OCI-LY7 (cell line): ENCODE measurements around the gene LAMTOR2. TPM values are rescaled to one million over a fixed set of nuclear protein-coding genes. Genes with fewer than 3 reads are reported as not detected.

Experiments used
- BruUV-seq: library from RNA; stranded (reverse); fragments of 400-500 nt; replicated peaks from 2 replicates; lab custom pipeline; 2021; lab: Mats Ljungman, UMichigan
- CTCF ChIA-PET: fragments of 300-600 bp; sonication (Branson Sonifier 250); formaldehyde crosslinking; loops from one replicate; lab custom pipeline; 2022; ENCODE audit warnings: antibody characterized with exemption; ENCODE audit not compliant: unreplicated experiment; lab: Charles Lee
- POLR2A ChIA-PET: fragments of 300-600 bp; sonication (Branson Sonifier 250); formaldehyde crosslinking; loops from one replicate; lab custom pipeline; 2022; ENCODE audit warnings: antibody characterized with exemption; lab: Charles Lee
- DNase-seq: peaks from one replicate; pipeline ENCODE4 v3.0.0-alpha.2; 2015; ENCODE audit warnings: low spot score
- H2AFZ ChIP-seq: fragments of 200-600 bp; sonication (generic), shearing (Covaris generic); 2 replicates; pipeline ENCODE4 v1.6.1; 2014; ENCODE audit warnings: mild to moderate bottlenecking, antibody characterized with exemption, low read length, moderate library complexity
- H3K27ac ChIP-seq: fragments of 200-600 bp; sonication (generic); 2 replicates; pipeline ENCODE4 v1.5.1; 2014; ENCODE audit warnings: mixed run types, low read depth, mild to moderate bottlenecking, moderate library complexity, low read length, inconsistent platforms; ENCODE audit not compliant: poor library complexity, severe bottlenecking
- H3K36me3 ChIP-seq: fragments of 200-600 bp; sonication (generic); 2 replicates; pipeline ENCODE4 v1.6.1; 2014; ENCODE audit warnings: mild to moderate bottlenecking, antibody characterized with exemption, low read length, moderate library complexity, mixed read lengths; ENCODE audit not compliant: insufficient read depth
- H3K4me1 ChIP-seq: fragments of 200-600 bp; sonication (generic); 2 replicates; pipeline ENCODE4 v1.5.1; 2014; ENCODE audit warnings: mild to moderate bottlenecking, low read length; ENCODE audit not compliant: insufficient read depth, poor library complexity, severe bottlenecking
- H3K4me2 ChIP-seq: fragments of 200-600 bp; sonication (generic); 2 replicates; pipeline ENCODE4 v1.6.1; 2014; ENCODE audit warnings: mild to moderate bottlenecking, low read length
- H3K4me3 ChIP-seq: fragments of 200-600 bp; sonication (generic); 2 replicates; pipeline ENCODE4 v1.5.1; 2014; ENCODE audit warnings: mild to moderate bottlenecking, low read depth, low read length; ENCODE audit not compliant: poor library complexity, severe bottlenecking
- H3K79me2 ChIP-seq: fragments of 200-600 bp; sonication (generic); 2 replicates; pipeline ENCODE4 v1.6.1; 2016; ENCODE audit warnings: low read depth, mild to moderate bottlenecking, low read length, moderate library complexity, mixed read lengths; ENCODE audit not compliant: insufficient read depth
- H3K9me2 ChIP-seq: fragments of 200-600 bp; sonication (generic); 2 replicates; pipeline ENCODE4 v1.6.1; 2016; ENCODE audit warnings: mild to moderate bottlenecking, low read length, mixed read lengths; ENCODE audit not compliant: insufficient read depth
- H3K9me3 ChIP-seq: fragments of 200-600 bp; sonication (generic); 2 replicates; pipeline ENCODE4 v1.6.1; 2014; ENCODE audit warnings: mild to moderate bottlenecking, mixed run types, low read length, mixed read lengths
- H4K20me1 ChIP-seq: fragments of 200-600 bp; sonication (generic); 2 replicates; pipeline ENCODE4 v1.6.1; 2014; ENCODE audit warnings: mild to moderate bottlenecking, antibody characterized with exemption, low read length, moderate library complexity, mixed read lengths; ENCODE audit not compliant: insufficient read depth
- EZH2phosphoT487 ChIP-seq: fragments of 200-600 bp; sonication (generic); IDR thresholded peaks from 2 replicates; pipeline ENCODE4 v1.6.1; 2018; ENCODE audit warnings: low read depth, borderline replicate concordance, mild to moderate bottlenecking, mixed run types, antibody characterized with exemption, low read length, moderate library complexity, mixed read lengths
- intact Hi-C: fragments of 100-400 bp; cut with micrococcal nuclease; formaldehyde crosslinking; loops from one replicate; pipeline ENCODE4 v1.10.0; 2022; ENCODE audit not compliant: unreplicated experiment
- total RNA-seq, 2 experiments: library from RNA; depleted of rRNA in 1 of 2; stranded (reverse); fragments of >200 nt in 1 of 2; shearing (Covaris generic) in 1 of 2; gene quantifications; 2 replicates each; pipeline ENCODE4 v1.2.3, GENCODE V29; 2014 to 2022
- TF ChIP-seq, protein P1 (sequence below): fragments of 200-600 bp; sonication (generic); conservative IDR thresholded peaks from 2 replicates; pipeline ENCODE4 v1.5.1; 2014; ENCODE audit warnings: mild to moderate bottlenecking, antibody characterized with exemption, low read length, moderate library complexity, mixed read lengths

Gene LAMTOR2
- total RNA-seq, 2 experiments from 2014 or later: 55.2 to 71.3 TPM

DNA sequence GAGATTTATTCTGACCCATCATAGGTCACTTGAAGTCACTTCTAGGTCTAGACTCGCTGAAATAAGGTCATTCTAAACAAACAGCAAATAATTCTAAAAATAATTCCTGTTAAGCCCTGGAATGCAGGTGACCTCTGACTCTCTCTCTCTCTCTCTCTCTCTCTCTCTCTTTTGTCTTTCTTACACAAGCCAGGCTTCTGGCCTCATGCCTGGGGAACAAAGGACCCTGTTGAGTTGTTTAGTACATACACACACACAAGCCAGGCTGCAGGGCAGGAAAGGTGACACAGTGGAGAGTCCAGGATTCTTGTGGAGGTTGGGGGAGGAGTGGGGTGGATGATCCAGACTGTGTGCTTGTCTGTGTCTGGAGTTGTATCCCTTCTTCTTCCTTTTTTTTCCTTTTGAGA is 31.7 kb downstream of the LAMTOR2 start:
- BruUV-seq: no TSS peak
- Histone ChIP-seq H3K4me3 (no peak overlapping the region), H2AFZ (no peak overlapping the region), H3K36me3 (no peaks in the 10 kb centered on the region), H3K27ac (no peak overlapping the region), H4K20me1 (no peaks in the 10 kb centered on the region), H3K9me2 (no peaks in the 10 kb centered on the region), H3K4me2 (no peak overlapping the region), H3K9me3 (no peaks in the 10 kb centered on the region), H3K79me2 (no peaks in the 10 kb centered on the region), H3K4me1 (peaks cover 36% of the 10 kb centered on the region)
- ChIA-PET POLR2A (no interaction called here), CTCF (no interaction called here)
- TF ChIP-seq EZH2phosphoT487: no peak
- TF ChIP-seq, protein P1, sequence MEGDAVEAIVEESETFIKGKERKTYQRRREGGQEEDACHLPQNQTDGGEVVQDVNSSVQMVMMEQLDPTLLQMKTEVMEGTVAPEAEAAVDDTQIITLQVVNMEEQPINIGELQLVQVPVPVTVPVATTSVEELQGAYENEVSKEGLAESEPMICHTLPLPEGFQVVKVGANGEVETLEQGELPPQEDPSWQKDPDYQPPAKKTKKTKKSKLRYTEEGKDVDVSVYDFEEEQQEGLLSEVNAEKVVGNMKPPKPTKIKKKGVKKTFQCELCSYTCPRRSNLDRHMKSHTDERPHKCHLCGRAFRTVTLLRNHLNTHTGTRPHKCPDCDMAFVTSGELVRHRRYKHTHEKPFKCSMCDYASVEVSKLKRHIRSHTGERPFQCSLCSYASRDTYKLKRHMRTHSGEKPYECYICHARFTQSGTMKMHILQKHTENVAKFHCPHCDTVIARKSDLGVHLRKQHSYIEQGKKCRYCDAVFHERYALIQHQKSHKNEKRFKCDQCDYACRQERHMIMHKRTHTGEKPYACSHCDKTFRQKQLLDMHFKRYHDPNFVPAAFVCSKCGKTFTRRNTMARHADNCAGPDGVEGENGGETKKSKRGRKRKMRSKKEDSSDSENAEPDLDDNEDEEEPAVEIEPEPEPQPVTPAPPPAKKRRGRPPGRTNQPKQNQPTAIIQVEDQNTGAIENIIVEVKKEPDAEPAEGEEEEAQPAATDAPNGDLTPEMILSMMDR: no peak
- DNase-seq: no peak
- intact Hi-C loops: no loop called here

DNA sequence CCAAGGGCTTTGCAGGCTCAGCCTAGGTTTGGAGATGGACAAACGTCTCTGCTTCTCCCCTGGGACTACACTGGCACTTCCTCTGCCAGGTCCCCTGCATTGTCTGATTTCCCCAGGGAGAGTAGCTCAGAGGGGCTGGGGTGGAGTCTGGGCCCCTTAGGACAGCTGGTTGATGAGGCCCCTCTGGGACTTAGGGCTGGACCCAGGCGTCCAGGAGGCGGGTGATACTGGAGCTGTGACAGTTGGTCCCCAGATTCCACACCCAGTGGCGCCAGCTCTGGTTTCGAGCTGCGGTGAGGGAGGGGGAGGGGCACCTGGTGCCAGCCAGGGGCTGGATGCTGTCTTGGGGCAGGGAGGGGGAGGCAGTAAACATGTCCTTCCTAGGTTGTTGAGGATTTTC is 35.1 kb downstream of the LAMTOR2 start:
- Histone ChIP-seq H3K9me2 (no peaks in the 10 kb centered on the region), H2AFZ (peak overlapping the region; percentile 3; the same call in 1 of the 2 replicates), H3K4me1 (peaks cover 17% of the 10 kb centered on the region), H3K79me2 (no peaks in the 10 kb centered on the region), H3K27ac (no peak overlapping the region), H3K4me2 (peak overlapping the region; percentile 73), H3K4me3 (peak overlapping the region; percentile 37), H3K9me3 (no peaks in the 10 kb centered on the region), H3K36me3 (no peaks in the 10 kb centered on the region), H4K20me1 (no peaks in the 10 kb centered on the region)
- intact Hi-C loops: loop anchor here (1.0 to 5.0 kb wide), 3 partner anchors 41 to 138 kb away; partner anchors contain the start of gene PMF1
- no TSS peak for BruUV-seq
- no peak for TF ChIP-seq EZH2phosphoT487
- TF ChIP-seq, protein P1: no peak
- DNase-seq: peak; percentile 77
- ChIA-PET CTCF (interaction anchor here (0.6 to 1.0 kb wide), 2 partner anchors 38 to 206 kb away, joined by 3 to 8 read pairs; no protein-coding TSS in a partner anchor), POLR2A (interaction anchor here (0.7 to 1.8 kb wide), 4 partner anchors 38 to 861 kb away, joined by 3 to 5 read pairs (median 4); partner anchors contain the start of gene SMG5)
